Measurements from ENCODE around the gene CCDC187. TPM values are rescaled to one million over a fixed set of nuclear protein-coding genes. Genes with fewer than 3 reads are reported as not detected.

The CCDC187 gene
- total RNA-seq, 1 donor from 2014 or later: 1.4 TPM

GRCh38 chr9:136261686-136262430 is 42.0 kb downstream of the CCDC187 start:
- TF ChIP-seq CTCF (IDR thresholded peaks at IDR 0.05; ENCODE audit: unreplicated experiment): no peak
- H3K4me3 Mint-ChIP-seq (ENCODE audit: low read depth): no peak overlapping the region
- H3K27ac Mint-ChIP-seq: no peak overlapping the region
- DNase-seq (ENCODE audit: low spot score, unreplicated experiment): no peak
- H3K4me1 Mint-ChIP-seq (ENCODE audit: low read depth): no peaks in the 10 kb centered on the region
- no peaks in the 10 kb centered on the region for H3K9me3 Mint-ChIP-seq (ENCODE audit: low read depth)
- H3K27me3 Mint-ChIP-seq: peaks cover 4% of the 10 kb centered on the region
- no peaks in the 10 kb centered on the region for H3K36me3 Mint-ChIP-seq (ENCODE audit: insufficient read depth)

- TF ChIP-seq CTCF (IDR thresholded peaks at IDR 0.05; ENCODE audit: unreplicated experiment): no peak
- H3K4me3 Mint-ChIP-seq (ENCODE audit: low read depth): no peak overlapping the region
- no peaks in the 10 kb centered on the region for H3K9me3 Mint-ChIP-seq (ENCODE audit: low read depth)
- H3K27me3 Mint-ChIP-seq: peaks cover 4% of the 10 kb centered on the region
- no peak overlapping the region for H3K27ac Mint-ChIP-seq
- H3K36me3 Mint-ChIP-seq (ENCODE audit: insufficient read depth): no peaks in the 10 kb centered on the region
- DNase-seq (ENCODE audit: low spot score, unreplicated experiment): no peak
- H3K4me1 Mint-ChIP-seq (ENCODE audit: low read depth): no peaks in the 10 kb centered on the region
Measured at GRCh38 chr9:136260936-136261472, 42.9 kb downstream of the CCDC187 start.

GRCh38 chr9:136260521-136260920 is 43.4 kb downstream of the CCDC187 start:
- no peak for DNase-seq (ENCODE audit: low spot score, unreplicated experiment)
- Mint-ChIP-seq H3K9me3 (ENCODE audit: low read depth) (no peaks in the 10 kb centered on the region), H3K27me3 (peaks cover 4% of the 10 kb centered on the region), H3K27ac (no peak overlapping the region), H3K4me3 (ENCODE audit: low read depth) (no peak overlapping the region), H3K4me1 (ENCODE audit: low read depth) (no peaks in the 10 kb centered on the region), H3K36me3 (ENCODE audit: insufficient read depth) (no peaks in the 10 kb centered on the region)
- TF ChIP-seq CTCF (IDR thresholded peaks at IDR 0.05; ENCODE audit: unreplicated experiment): no peak

- Mint-ChIP-seq H3K4me1 (ENCODE audit: low read depth) (no peaks in the 10 kb centered on the region), H3K36me3 (ENCODE audit: insufficient read depth) (no peaks in the 10 kb centered on the region)
- no peak for TF ChIP-seq CTCF (IDR thresholded peaks at IDR 0.05; ENCODE audit: unreplicated experiment)
Measured at GRCh38 chr9:136259836-136260235, 44.1 kb downstream of the CCDC187 start.

GRCh38 chr9:136259517-136259813 is 44.4 kb downstream of the CCDC187 start:
- Mint-ChIP-seq H3K27me3 (peaks cover 4% of the 10 kb centered on the region), H3K4me3 (ENCODE audit: low read depth) (no peak overlapping the region), H3K27ac (no peak overlapping the region), H3K4me1 (ENCODE audit: low read depth) (no peaks in the 10 kb centered on the region), H3K9me3 (ENCODE audit: low read depth) (no peaks in the 10 kb centered on the region), H3K36me3 (ENCODE audit: insufficient read depth) (no peaks in the 10 kb centered on the region)
- no peak for TF ChIP-seq CTCF (IDR thresholded peaks at IDR 0.05; ENCODE audit: unreplicated experiment)
- no peak for DNase-seq (ENCODE audit: low spot score, unreplicated experiment)

More at GRCh38 chr9:136259836-136260235, 44.1 kb downstream of the CCDC187 start:
- no peak for DNase-seq (ENCODE audit: low spot score, unreplicated experiment)
- Mint-ChIP-seq H3K9me3 (ENCODE audit: low read depth) (no peaks in the 10 kb centered on the region), H3K27me3 (peaks cover 4% of the 10 kb centered on the region), H3K27ac (no peak overlapping the region), H3K4me3 (ENCODE audit: low read depth) (no peak overlapping the region)
